ENCODE results near the gene RBBP8.

DNA sequence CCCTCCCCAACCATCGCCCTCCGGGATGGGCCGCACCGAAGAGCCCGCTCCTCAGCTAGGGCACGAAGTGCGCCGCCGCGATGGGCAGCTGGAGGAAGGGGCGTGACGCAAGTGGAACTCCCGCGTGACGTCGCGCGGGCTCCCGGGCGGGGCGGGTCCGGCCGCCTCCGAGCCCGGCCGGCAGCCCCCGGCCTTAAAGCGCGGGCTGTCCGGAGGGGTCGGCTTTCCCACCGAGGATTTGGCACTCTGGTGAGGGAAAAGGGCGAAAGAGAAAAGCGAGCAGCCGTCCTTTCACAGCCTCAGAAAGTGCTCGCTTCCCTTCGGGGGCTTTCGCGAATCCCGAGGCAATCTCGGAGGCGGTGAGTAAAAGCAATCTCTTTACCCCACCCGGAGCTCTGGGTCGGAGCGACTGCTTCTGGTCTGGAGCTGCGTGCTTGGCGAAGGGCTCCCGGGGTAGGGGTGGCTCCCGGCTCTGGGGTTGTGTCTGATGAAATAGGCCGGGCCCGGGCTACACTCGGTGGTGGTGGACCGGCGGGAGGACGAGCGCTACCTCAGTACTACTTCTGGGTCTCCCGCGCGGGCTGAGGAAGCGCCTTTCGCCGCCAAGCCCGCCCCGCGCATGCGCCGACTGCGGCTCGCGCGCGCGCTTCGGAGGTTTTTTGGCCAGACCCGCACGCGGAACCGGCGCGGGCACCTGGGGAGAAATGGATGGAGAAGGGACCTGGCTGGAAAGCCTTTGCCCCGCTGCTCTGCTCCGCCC is at the start of gene RBBP8:
- TF ChIP-seq CTCF (IDR thresholded peaks at IDR 0.05), result no peak
- TF ChIP-seq EP300 (IDR thresholded peaks at IDR 0.05), result no peak

All from stomach (tissue), 4 donors.